Measurements from ENCODE around the gene SRSF4.

DNA sequence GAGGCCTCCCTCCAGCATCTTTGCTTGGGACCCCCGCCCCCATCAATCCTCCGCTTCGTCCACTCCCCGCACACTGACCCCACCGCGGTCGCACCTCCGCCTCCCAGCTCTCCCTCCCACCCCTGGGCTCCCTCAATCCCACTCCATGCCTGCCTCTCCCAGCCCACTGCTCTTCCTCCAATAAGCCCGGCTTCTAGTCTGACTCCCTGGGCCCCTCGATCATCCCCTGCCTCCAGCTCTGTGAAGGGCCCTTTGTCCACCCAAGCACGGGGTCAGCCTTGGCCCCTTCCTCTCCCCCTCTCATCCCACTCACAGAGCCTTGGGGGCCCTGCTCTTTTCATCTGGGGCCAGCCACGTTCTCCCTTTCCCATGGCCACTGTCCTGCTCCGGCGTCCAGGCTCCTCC, 56.5 kb downstream of the SRSF4 start:
- TF ChIP-seq POLR2A (IDR thresholded peaks at IDR 0.05), result no peak
- TF ChIP-seq, protein P1, sequence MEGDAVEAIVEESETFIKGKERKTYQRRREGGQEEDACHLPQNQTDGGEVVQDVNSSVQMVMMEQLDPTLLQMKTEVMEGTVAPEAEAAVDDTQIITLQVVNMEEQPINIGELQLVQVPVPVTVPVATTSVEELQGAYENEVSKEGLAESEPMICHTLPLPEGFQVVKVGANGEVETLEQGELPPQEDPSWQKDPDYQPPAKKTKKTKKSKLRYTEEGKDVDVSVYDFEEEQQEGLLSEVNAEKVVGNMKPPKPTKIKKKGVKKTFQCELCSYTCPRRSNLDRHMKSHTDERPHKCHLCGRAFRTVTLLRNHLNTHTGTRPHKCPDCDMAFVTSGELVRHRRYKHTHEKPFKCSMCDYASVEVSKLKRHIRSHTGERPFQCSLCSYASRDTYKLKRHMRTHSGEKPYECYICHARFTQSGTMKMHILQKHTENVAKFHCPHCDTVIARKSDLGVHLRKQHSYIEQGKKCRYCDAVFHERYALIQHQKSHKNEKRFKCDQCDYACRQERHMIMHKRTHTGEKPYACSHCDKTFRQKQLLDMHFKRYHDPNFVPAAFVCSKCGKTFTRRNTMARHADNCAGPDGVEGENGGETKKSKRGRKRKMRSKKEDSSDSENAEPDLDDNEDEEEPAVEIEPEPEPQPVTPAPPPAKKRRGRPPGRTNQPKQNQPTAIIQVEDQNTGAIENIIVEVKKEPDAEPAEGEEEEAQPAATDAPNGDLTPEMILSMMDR (IDR thresholded peaks at IDR 0.05), result no peak

Measured in testis (tissue), 2 donors.